DND-41 (cell line): ENCODE results near the gene SLC18A2.

Source experiments
- CTCF ChIP-seq: IDR thresholded peaks from 2 replicates; pipeline ENCODE4 v1.5.1; 2012; ENCODE audit warnings: borderline replicate concordance, low read length, moderate library complexity, mild to moderate bottlenecking; ENCODE audit not compliant: poor library complexity, severe bottlenecking; ENCODE audit errors: extremely low read depth
- EZH2 ChIP-seq: IDR thresholded peaks from 3 replicates; pipeline ENCODE4 v1.6.1; 2012; ENCODE audit warnings: borderline replicate concordance, low read depth, mild to moderate bottlenecking, moderate library complexity, low read length, inconsistent platforms; ENCODE audit not compliant: severe bottlenecking

GRCh38 chr10:117222976-117223692, 17.8 kb upstream of the SLC18A2 start:
- TF ChIP-seq CTCF: no peak
- TF ChIP-seq EZH2: no peak
